ENCODE data around the gene CAPZA2.
A peak's percentile ranks its signal among the peaks of the same experiment; 100 is the strongest.
"Not testable (repeated sequence)": the region's sequence is repeated elsewhere in the genome, so short reads cannot be mapped to it uniquely, and the experiment has no call there.

Gene CAPZA2

GRCh38 chr7:116862234-116862950 is at the start of gene CAPZA2:
Gene CAPZA2, plus strand, starts transcription at chr7:116862587. Its CDS starts 25 bp downstream, at chr7:116862612.
- DNase-seq: peak; percentile 93 to 94

- DNase-seq: no peak
These were observed 49.5 kb upstream of the CAPZA2 start for GRCh38 chr7:116812860-116813259.

- not testable (repeated sequence) for DNase-seq
These were observed 49.0 kb upstream of the CAPZA2 start for GRCh38 chr7:116813371-116813770.

GRCh38 chr7:116815041-116815440 is 47.3 kb upstream of the CAPZA2 start:
- DNase-seq: no peak

GRCh38 chr7:116820149-116820548 is 42.2 kb upstream of the CAPZA2 start:
- DNase-seq: no peak

- not testable (repeated sequence) for DNase-seq
These were observed 40.7 kb upstream of the CAPZA2 start for GRCh38 chr7:116821647-116822046.

- no peak for DNase-seq
These were observed 37.9 kb upstream of the CAPZA2 start for GRCh38 chr7:116824449-116824848.

- no peak for DNase-seq
These were observed 34.1 kb upstream of the CAPZA2 start for GRCh38 chr7:116828281-116828680.

GRCh38 chr7:116829041-116829440 is 33.3 kb upstream of the CAPZA2 start:
- no peak for DNase-seq

GRCh38 chr7:116829493-116829892 is 32.9 kb upstream of the CAPZA2 start:
- DNase-seq: no peak

- no peak for DNase-seq
These were observed 29.7 kb upstream of the CAPZA2 start for GRCh38 chr7:116832692-116833091.

GRCh38 chr7:116834815-116835504 is 27.4 kb upstream of the CAPZA2 start:
- DNase-seq: no peak

GRCh38 chr7:116836048-116836447 is 26.3 kb upstream of the CAPZA2 start:
- DNase-seq: no peak

GRCh38 chr7:116836911-116837310 is 25.5 kb upstream of the CAPZA2 start:
- DNase-seq: no peak

- DNase-seq: no peak
These were observed 24.8 kb upstream of the CAPZA2 start for GRCh38 chr7:116837586-116837985.

GRCh38 chr7:116840256-116840655 is 22.1 kb upstream of the CAPZA2 start:
- DNase-seq: no peak

GRCh38 chr7:116842371-116842770 is 20.0 kb upstream of the CAPZA2 start:
- no peak for DNase-seq

- DNase-seq: peak; percentile 20 to 35
These were observed 19.0 kb upstream of the CAPZA2 start for GRCh38 chr7:116843378-116843777.

- DNase-seq: no peak
These were observed 11.2 kb upstream of the CAPZA2 start for GRCh38 chr7:116851175-116851574.

GRCh38 chr7:116851671-116852070 is 10.7 kb upstream of the CAPZA2 start:
- no peak for DNase-seq

GRCh38 chr7:116854132-116854531 is 8.3 kb upstream of the CAPZA2 start:
- DNase-seq: no peak

GRCh38 chr7:116857052-116857451 is 5.3 kb upstream of the CAPZA2 start:
- no peak for DNase-seq

GRCh38 chr7:116859323-116859722 is 3.1 kb upstream of the CAPZA2 start:
- peak in 1 of 2 donors; percentile 41 for DNase-seq

- DNase-seq: no peak
These were observed 670 bp upstream of the CAPZA2 start for GRCh38 chr7:116861717-116862116.
